Activated T-helper 1 cell treated with anti-CD3 and anti-CD28 coated beads, Interleukin-2, amount 50 U/mL, for 16 hours (primary cell): ENCODE measurements around the gene WEE2.
A peak's percentile ranks its signal among the peaks of the same experiment; 100 is the strongest.
"Not testable (repeated sequence)": the region's sequence is repeated elsewhere in the genome, so short reads cannot be mapped to it uniquely, and the experiment has no call there.

Experiments
- DNase-seq, 2 donors: peaks; one replicate each; pipeline ENCODE4 v3.0.0-alpha.2; 2020; ENCODE audit warnings: low read depth in 1 of 2, low spot score in 1 of 2

WEE2 gene

GRCh38 chr7:141712603-141713255, 4.6 kb downstream of the WEE2 start:
- DNase-seq: no peak

- no peak for DNase-seq
Measured at GRCh38 chr7:141713890-141714289, 5.7 kb downstream of the WEE2 start.

- DNase-seq: no peak
Measured at GRCh38 chr7:141714571-141714970, 6.4 kb downstream of the WEE2 start.

GRCh38 chr7:141715018-141715417, 6.9 kb downstream of the WEE2 start:
- DNase-seq: no peak

GRCh38 chr7:141715794-141716689, 7.9 kb downstream of the WEE2 start:
- DNase-seq: no peak

- DNase-seq: no peak
Measured at GRCh38 chr7:141717450-141717849, 9.3 kb downstream of the WEE2 start.

GRCh38 chr7:141722529-141722928, 14.4 kb downstream of the WEE2 start:
- no peak for DNase-seq

- DNase-seq: no peak
Measured at GRCh38 chr7:141729020-141729419, 20.9 kb downstream of the WEE2 start.

GRCh38 chr7:141731476-141732149, 23.5 kb downstream of the WEE2 start:
- DNase-seq: no peak

- no peak for DNase-seq
Measured at GRCh38 chr7:141737118-141737835, 29.1 kb downstream of the WEE2 start.

- DNase-seq: peak; percentile 73 to 86
Measured at GRCh38 chr7:141737836-141738591, 29.9 kb downstream of the WEE2 start, which contains the start of gene SSBP1. SSBP1 (plus strand) TSS chr7:141738358; CDS start chr7:141739167, 809 bp downstream.

GRCh38 chr7:141738592-141739013, 30.4 kb downstream of the WEE2 start:
- DNase-seq: no peak

GRCh38 chr7:141739250-141739649, 31.1 kb downstream of the WEE2 start:
- no peak for DNase-seq

- no peak for DNase-seq
Measured at GRCh38 chr7:141742229-141742628, 34.1 kb downstream of the WEE2 start.

GRCh38 chr7:141744131-141744530, 36.0 kb downstream of the WEE2 start:
- DNase-seq: no peak

GRCh38 chr7:141748396-141748795, 40.2 kb downstream of the WEE2 start:
- no peak for DNase-seq

- not testable (repeated sequence) for DNase-seq
Measured at GRCh38 chr7:141751904-141752303, 43.8 kb downstream of the WEE2 start.

- DNase-seq: no peak
Measured at GRCh38 chr7:141752634-141753033, 44.5 kb downstream of the WEE2 start.

GRCh38 chr7:141754939-141755338, 46.8 kb downstream of the WEE2 start:
- DNase-seq: no peak

- no peak for DNase-seq
Measured at GRCh38 chr7:141763797-141764196, 55.6 kb downstream of the WEE2 start, which contains the start of gene TAS2R3. TAS2R3 (plus strand) TSS chr7:141764097; CDS start chr7:141764159, 62 bp downstream.
